Head of caudate nucleus (tissue), 42 donors: ENCODE results near the gene SNX20.

Experiments
- DNase-seq, 42 donors: peaks; one replicate each; pipeline versions ENCODE4 v3.0.0 to v3.0.0-alpha.2; 2020 to 2021; ENCODE audit warnings: mixed read lengths in 7 of 42
- intact Hi-C: fragments of 100-400 bp; cut with DNase I; formaldehyde crosslinking; loops from one replicate; pipeline ENCODE4 v1.15.0; 2022

Gene SNX20

DNA sequence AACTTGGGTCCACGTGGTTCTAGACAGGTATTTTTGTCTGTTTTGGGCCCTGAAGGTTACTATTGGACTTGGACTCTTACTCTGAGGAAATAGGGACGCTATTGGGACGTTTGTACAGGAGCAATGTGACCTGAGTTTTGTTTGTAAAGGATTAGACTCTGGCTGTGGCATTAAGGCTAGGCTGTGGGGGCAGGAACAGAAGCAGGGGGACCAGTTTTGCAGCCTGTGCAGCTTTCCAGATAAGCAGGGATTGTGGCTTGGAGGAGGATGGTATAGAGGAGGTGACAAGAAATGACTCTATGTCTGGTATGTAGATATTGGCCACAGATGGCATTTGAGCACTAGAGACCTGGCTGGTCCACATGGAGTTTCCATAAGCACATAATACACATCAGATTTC, 25.1 kb upstream of the SNX20 start:
- DNase-seq, result no peak
- intact Hi-C loops, result no loop called here

DNA sequence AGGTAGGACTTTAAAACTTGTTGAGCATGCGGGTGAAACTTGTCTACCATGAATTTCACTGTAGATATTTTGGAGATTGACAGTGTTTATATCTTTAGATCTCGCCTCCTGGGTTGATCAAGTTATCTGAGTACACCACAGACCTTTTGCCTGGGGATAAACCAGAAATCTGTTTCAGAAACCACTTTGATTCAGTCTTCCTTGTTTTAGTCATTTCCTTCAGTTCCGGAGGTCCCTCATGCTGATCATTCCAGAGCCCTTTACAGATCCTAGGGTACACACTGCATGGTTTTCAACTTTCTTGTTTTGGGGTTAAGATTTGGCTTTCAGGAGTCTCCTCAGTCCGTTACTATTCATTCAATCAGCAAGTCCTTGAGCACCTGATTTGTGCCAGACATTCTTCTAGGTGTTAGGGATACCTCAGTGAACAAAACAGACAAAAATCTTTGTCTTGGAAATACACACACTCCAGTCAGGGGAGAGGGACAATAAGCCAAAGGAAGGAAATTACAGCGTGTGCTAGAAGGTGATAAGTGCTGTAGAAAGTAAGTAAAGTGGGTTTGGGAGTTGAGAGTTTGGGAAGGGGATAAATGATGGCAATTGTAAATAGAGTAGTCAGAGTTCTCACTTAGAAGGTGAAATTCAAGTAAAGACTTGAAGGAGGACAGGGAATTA, 24.5 kb upstream of the SNX20 start:
- DNase-seq, result no peak

DNA sequence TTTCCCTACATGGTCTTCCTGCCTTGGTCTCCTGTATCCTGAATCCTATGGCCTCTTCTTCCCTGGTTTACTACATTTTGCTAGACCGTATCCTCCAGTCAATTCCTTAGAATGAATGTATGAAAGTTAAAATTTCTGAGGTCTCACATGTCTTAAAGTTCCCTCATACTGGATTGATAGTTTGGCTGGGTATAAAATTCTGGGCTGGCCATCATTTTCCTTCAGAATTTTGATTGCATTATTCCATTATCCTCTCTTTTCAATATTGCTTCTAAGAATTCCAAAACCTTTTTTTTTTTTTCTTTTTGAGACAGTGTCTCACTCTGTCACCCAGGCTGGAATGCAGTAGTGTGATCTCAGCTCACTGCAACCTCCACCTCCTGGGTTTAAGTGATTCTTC, 23.1 kb upstream of the SNX20 start:
- intact Hi-C loops, result no loop called here
- no peak for DNase-seq

More for the DNA sequence above, 24.5 kb upstream of the SNX20 start:
- intact Hi-C loops, result no loop called here

DNA sequence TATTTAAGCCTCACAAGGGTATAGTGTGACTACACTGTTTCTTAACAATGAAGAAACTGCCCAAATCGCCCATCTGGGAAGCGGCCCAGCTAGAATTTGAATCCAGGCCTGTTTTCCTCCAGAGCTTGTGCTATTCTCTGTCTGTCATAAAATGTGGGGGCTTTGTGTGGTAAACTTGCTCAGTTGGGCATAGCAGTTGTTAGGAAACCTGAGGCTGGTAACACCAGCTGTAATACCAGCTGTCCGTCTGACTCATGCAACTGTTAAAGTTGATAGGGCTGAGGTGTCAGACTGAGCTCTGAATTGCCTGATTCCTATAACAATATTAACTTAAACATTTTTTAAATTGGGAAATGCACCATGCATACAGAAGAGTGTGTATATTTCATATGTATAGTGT, 21.6 kb upstream of the SNX20 start:
- intact Hi-C loops, result no loop called here
- no peak for DNase-seq

DNA sequence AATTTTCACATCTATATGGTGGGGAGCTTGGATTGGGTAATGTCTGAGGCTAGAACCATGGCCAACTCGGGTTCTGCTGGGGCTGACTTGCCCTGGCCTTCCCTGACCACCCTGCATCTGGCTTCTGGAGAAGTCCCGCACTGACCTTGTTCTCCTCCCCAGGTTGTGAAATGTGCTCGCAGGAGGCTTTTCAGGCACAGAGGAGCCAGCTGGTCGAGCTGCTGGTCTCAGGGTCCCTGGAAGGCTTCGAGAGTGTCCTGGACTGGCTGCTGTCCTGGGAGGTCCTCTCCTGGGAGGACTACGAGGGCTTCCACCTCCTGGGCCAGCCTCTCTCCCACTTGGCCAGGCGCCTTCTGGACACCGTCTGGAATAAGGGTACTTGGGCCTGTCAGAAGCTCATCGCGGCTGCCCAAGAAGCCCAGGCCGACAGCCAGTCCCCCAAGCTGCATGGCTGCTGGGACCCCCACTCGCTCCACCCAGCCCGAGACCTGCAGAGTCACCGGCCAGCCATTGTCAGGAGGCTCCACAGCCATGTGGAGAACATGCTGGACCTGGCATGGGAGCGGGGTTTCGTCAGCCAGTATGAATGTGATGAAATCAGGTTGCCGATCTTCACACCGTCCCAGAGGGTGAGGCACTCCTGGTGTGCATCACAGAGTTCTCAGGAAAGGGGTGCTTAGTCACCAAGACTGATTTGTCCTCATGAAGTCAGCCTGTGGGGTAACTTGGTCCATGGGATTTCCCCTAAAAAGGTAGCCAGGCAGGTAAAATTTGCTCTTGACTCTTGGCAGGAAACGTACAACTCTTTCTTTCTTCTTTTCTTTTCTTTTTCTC, 18.4 kb upstream of the SNX20 start:
- DNase-seq, result no peak
- intact Hi-C loops, result no loop called here

DNA sequence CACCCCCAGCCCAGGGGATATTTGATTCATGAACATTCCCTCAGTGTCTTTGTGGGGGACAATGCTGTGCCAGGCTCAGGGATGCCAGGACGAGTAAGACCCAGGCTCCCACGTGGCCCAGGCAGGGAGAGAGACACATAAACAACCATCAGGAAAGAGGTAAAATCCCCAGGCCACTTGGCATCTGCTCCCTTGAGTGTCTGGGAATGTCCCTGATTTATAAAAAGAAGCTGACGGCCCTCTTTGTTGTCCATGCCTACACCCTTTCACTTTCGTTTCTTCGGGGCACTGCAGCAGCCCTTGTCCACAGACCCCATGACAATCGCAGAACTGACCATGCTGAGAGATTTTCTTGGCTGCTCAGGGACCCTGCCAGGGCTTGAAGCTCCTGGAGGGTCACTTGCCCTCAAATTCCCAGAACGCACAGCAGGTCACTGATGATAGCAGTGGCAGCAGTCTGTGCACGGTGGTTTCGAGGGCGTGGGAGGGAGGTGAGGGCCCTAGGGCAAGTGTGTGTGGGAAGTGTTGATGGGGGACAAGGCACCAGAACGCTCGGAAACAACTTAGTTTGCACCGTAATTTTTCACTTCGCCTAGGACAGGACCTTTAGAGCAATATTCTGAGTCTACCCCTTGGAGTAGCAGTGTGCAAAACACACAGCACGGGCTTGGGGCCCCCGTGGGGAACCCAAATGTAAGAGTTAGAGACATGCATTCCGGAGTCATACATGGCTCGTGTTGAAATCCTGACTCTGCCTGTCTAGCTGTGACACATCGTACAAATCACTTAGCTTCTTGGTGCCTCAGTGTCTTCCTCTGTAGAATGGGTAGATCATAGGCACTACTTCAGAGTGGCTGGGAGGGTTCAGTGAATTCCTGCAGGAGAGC, 17.0 kb upstream of the SNX20 start:
- intact Hi-C loops, result no loop called here
- peak in 14 of 42 donors; percentile 18 to 72 (median 38) for DNase-seq

DNA sequence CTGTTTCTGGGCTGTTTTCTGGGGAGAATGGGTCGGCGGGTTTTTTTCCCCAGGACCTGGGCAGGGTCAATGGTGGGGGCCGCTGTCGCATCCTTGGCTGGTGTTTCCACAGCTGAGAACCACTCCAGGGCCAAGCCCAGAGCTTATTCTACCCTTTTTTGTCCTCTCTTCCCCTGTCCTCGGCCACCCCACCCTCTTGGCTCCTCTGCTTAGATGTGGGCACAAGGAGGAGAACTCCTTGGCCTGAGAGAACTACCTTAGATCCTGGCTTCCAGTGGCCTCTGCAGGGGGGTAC, 16.3 kb upstream of the SNX20 start:
- no peak for DNase-seq
- intact Hi-C loops, result no loop called here

DNA sequence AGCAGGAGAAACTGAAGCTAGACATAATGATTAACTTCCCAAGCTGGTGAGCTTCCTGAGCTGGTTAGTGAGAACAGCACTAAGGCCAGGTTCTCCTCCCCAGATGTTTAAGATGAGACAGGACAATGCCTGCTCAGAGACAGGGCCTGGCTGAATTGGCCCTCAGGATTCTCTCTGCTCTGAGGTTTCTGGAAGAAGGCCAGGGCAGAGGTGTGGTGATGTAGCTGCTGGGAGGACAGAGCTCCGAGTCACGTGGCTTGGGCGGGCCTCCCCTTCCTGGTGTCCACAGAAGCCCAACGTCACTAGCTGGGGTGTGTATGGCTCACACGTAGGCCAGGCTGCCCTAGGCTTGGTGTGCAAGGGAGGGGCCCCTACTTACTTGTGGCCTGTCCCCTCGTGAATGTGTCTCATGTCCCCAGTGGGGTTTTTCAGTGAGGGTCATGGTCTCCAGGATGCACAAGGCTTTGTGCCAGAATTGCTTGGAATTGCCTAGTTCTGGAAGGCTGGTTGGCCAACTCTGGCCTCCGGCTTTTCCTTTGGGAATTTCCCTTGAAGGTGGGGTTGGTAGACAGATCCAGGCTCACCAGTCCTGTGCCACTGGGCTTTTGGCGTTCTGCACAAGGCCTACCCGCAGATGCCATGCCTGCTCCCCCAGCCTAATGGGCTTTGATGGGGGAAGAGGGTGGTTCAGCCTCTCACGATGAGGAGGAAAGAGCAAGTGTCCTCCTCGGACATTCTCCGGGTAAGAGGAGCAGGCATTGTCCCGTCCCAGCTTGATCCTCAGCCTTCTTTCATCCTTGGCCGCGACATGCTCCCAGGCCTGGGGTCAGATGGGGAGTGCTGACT, 15.7 kb upstream of the SNX20 start:
- intact Hi-C loops, result no loop called here
- DNase-seq, result peak in 12 of 42 donors; percentile 31 to 70 (median 46)

DNA sequence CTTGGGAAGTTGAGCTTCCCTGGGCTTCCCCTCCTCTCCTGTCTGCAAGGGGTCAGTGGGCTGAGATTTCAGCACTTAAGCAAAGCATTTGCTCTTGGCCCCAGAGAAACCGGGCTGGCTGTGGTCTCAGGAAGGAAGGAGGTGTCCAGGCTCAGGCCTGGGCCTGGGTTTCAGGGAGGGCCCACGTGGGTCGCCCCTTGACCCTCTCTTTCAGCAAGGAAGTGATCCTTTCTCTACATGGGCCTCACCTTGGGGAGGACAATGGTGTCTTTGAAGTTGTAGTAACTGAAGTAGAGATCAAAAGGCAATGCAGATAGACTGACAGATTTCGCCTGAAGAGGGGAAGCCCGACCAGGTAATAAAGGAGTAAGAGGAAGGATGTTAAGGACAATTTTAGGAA, 15.0 kb upstream of the SNX20 start:
- no peak for DNase-seq
- intact Hi-C loops, result no loop called here

DNA sequence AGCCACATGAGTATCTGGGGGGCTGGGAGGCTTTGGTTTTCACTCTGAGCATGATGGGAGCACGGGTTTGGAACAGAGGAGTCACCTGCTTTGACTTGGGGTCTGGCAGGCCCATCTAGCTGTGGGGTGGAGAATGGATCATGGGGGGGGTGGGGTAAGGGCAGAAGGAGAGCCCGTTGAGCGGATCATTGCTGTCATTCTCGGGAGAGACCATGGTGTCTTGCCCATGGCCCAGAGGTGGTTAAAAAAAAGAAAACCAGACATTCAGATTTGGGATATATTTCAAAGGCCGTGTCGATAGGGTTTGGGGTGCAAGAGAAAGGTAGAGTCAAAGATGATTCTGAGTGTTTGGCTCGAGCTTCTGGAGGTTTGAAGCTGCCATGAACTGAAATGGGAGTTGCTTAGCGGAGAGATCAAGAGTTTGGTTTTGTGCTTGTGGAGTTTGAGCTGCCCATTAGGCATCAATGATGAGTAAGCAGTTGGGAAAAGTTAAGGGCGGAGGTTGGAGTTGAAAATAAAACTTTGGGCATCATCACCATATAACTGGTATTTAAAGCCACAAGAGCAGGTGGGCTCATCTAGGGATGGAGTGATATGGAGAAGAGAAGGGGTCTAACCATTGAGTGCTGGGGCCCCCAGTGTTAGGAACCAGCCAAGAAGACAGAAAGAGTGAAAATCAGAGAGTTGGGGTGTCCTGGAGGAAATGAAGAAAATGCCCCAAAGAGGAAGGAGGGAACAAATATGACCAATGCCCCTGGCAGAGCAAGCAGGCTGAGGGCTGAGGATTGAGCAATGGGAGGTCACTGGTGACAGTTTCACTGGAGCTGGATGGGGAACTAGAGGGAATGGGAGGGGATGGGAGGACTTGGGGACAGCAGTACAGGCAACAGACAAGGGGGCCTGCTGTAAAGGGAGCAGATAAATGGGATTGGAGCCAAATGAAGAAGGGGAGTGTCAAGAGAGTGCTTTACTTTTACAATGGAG, 14.2 kb upstream of the SNX20 start:
- peak in 8 of 42 donors; percentile 27 to 60 (median 36) for DNase-seq
- intact Hi-C loops, result no loop called here

DNA sequence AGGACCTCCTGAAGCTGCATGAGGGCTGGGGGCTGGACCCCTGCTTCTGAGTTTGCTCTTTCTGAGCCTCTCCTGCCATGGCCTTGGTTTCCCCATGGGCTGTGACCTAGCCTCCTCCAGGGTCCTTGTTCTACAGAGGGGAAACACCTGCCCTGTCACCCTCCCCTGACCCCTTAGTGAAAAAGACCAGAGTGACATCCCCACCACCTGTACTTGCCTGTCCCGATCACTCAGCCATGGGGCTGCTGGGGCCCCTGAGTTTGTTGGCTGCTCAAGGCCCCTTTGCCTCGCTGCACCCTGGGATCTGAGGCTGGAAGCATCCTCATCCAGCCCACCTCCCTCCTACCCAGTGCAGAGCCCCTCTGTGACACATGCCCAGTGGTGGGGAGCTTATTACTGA, 13.1 kb upstream of the SNX20 start:
- no peak for DNase-seq
- intact Hi-C loops, result no loop called here

DNA sequence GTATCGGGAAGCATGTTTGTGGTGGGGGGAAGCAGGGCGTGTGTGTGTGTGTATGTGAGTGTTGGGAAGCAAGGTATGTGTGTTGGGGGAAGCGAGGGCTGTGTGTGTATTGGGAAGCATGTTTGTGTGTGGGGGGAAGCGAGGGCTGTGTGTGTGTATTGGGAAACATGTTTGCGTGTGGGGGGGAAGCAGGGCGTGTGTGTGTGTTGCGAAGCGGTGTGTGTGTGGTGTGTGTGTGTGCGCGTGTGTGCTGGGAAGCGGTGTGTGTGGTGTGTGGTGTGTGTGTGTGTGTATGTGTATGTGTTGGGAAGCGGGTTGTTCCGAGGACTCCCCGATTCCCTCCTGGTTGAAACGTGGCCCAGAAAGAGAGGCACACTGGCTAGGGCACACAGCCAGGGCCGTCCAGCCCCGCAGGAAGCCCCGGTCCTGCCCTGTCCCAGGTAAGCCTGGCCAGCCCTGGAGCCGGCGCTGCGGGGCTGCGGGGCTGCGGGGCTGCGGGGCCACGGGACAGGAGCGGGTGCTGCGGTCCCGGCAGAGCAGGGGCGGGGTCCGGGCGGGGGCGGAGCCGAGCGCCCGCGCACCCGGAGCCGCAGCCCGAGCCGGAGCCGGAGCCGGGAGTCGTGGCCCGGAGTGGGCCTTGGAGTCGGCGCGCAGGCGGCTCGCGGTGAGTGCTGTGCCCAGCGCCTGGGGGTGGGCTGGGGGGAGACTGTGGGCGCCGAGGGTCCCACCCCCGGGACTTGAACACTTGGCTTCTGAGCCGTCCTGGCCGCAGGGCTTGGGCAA, 12.1 kb upstream of the SNX20 start, which contains the start of gene NOD2:
Gene NOD2, plus strand, starts transcription at position 608 of the 783 bp plus-strand sequence. CDS start 5,890 bp downstream, outside the sequence.
- intact Hi-C loops, result no loop called here
- DNase-seq, result no peak

DNA sequence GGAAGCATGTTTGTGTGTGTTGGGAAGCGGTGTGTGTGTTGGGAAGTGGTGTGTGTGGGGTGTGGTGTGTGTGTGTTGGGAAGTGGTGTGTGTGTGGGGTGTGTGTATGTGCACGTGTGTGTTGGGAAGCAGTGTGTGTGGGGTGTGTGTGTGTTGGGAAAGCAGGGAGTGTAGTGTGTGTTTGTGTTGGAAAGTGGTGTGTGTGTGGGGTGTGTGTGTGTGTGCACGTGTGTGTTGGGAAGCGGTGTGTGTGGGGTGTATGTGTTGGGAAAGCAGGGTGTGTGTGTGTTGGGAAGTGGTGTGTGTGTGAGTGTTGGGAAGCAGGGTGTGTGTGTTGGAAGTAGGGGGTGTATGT, 11.5 kb upstream of the SNX20 start:
- intact Hi-C loops, result no loop called here

DNA sequence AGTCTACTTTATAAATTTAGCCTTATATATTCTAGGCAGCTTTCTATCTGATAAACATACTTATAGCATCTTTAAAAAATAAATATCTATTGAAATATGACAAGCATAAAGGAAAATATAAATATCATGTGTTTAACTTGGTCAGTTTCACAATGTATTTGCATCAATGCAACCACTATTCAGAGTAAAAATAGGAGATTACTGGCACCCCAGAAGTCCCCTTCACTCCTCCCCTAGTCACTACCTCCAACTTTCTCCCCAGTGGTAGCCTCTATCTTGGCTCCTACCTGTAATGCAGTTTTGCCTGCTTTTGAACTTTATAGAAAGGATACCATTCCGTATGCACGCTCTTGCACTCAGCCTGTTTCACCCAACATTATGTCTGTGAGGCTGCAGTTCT, 9.1 kb upstream of the SNX20 start:
- no peak for DNase-seq
- intact Hi-C loops, result no loop called here

More for the DNA sequence above, 11.5 kb upstream of the SNX20 start:
- DNase-seq, result no peak

DNA sequence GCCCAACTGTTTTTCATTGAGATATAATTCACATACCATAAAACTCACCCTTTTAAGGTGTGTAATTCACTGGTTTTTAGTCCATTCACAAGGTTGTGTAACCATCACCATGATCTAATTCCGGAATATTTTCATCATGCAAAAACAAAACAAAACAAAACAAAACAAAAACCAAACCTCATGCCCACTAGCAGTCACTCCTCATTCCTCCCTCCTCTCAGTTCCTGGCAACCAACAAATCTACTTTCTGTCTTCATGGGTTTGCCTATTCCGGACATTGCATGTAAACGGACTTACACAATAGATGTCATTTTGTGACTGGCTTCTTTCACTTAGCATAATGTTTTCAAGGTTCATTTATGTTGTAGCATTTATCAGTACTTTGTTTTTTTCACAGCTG, 7.8 kb upstream of the SNX20 start:
- intact Hi-C loops, result no loop called here
- DNase-seq, result no peak

DNA sequence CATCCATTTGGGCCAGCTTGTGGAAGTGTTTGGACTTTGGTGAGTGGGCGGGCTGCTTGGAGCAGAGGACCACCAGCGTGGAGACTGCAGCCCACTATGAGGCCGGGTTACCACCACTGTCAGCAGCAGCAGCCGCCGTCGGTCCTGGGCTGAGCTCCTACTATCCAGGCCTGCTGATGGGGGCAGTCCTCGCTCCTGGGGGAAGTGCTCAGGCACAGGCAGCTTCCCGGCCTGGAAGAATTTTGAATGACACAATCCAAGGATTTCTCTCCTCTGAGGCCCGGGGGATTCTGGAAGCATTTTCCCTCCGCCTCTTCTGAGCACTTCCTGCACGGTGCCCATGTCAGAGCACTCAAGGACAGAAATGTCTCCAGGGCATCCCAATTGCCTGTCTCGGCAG, 7.0 kb upstream of the SNX20 start:
- intact Hi-C loops, result no loop called here
- DNase-seq, result no peak

DNA sequence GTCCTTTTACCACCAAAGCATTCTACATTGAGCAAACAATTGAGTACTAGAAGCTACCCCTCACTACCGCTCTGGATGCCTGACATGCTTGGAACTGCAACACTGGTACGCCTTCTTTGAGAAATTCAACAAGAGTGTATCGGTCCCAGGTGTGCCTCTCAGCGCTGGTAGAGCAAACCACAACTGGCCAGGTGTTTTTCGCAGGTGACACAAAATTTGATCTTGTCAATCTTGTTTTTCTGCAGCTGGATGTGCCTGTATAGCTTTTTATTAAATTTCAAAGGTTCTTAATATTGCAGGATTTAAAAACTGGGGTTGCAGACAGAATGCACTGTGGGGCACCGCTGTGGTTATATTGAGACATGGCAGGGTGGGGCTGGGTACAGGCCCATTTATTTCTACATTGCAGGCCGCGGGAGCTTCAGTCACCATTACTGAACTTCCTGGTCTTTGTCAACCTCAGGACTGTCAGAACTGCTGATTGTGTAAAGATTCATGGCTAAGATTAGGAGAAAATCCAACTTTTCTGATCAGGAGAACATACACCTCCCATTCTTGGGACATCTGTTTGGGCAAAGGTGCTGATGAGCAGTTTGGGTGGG, 4.5 kb upstream of the SNX20 start:
- no peak for DNase-seq
- intact Hi-C loops, result no loop called here
